Heart right ventricle (tissue), 16 donors: Measurements from ENCODE around the gene PTPRM. TPM values are rescaled to one million over a fixed set of nuclear protein-coding genes. Genes with fewer than 3 reads are reported as not detected.

Experiments
- ATAC-seq, 8 donors: fragments of 200-7000 bp; cut with Tn5 transposase; one replicate each; pipeline ENCODE4 v1.9.1; 2020; ENCODE audit warnings: mild to moderate bottlenecking in 8 of 8, moderate library complexity in 8 of 8, moderate number of reproducible peaks in 1 of 8
- DNase-seq, 2 donors: peaks; one replicate each; pipeline ENCODE4 v3.0.0-alpha.2; 2020
- H3K27ac ChIP-seq, 10 donors: fragments of 200-600 bp; sonication (generic) in 2 of 10; one replicate each; pipeline versions ENCODE4 v1.5.0 to v1.8.0; 2020 to 2022; ENCODE audit warnings: mild to moderate bottlenecking in 3 of 10
- H3K27me3 ChIP-seq, 7 donors: fragments of 200-600 bp; one replicate each; pipeline ENCODE4 v1.8.0; 2021 to 2022; ENCODE audit warnings: mild to moderate bottlenecking in 2 of 7
- H3K36me3 ChIP-seq, 9 donors: fragments of 200-600 bp; sonication (generic) in 1 of 9; one replicate each; pipeline versions ENCODE4 v1.5.0 to v1.8.0; 2020 to 2022; ENCODE audit warnings: mild to moderate bottlenecking in 2 of 9
- H3K4me1 ChIP-seq, 9 donors: fragments of 200-600 bp; sonication (generic) in 1 of 9; one replicate each; pipeline versions ENCODE4 v1.5.0 to v1.8.0; 2020 to 2022; ENCODE audit warnings: mild to moderate bottlenecking in 4 of 9
- H3K4me3 ChIP-seq, 10 donors: fragments of 200-600 bp; sonication (generic) in 2 of 10; one replicate each; pipeline versions ENCODE4 v1.5.0 to v1.8.0; 2020 to 2022; ENCODE audit warnings: mild to moderate bottlenecking in 7 of 10, moderate library complexity in 2 of 10
- H3K9me3 ChIP-seq, 11 donors: fragments of 200-600 bp in 10 of 11; sonication (generic) in 2 of 11; one replicate each; pipeline versions ENCODE4 v1.5.0 to v1.8.0; 2013 to 2022; ENCODE audit warnings: mild to moderate bottlenecking in 2 of 11, control low read depth in 1 of 11, moderate library complexity in 1 of 11
- WGBS, 2 donors: extraction: QIAGEN DNeasy Blood & Tissue Kit; methylation state at CpG; one replicate each; pipeline ENCODE4 v1.1.7; 2013; ENCODE audit warnings: inconsistent platforms in 1 of 2; 5-methylcytosine and 5-hydroxymethylcytosine counted together
- intact Hi-C, 10 donors: fragments of 100-400 bp; cut with DNase I; formaldehyde crosslinking; loops; one replicate each; pipeline versions ENCODE4 v1.11.1 to v1.14.2; 2022
- polyA plus RNA-seq, 2 donors: library from polyadenylated mRNA; stranded (reverse); fragments of 200-250 nt; gene quantifications; one replicate each; pipeline ENCODE4 v1.2.3, GENCODE V29; 2013
- total RNA-seq, 10 donors: library from RNA; stranded (reverse); fragmentation: NEBNext Ultra II Directional in 3 of 10; extraction: Animal tissue kit (Norgen Biotek cat#: 25700) in 3 of 10; gene quantifications; one replicate each; pipeline versions ENCODE4 v1.2.1 to v1.2.4, GENCODE V29; 2021 to 2023
- TF ChIP-seq, protein P1 (sequence below), 9 donors: fragments of 200-600 bp; sonication (generic) in 2 of 9; IDR thresholded peaks; one replicate each; pipeline versions ENCODE4 v1.5.0 to v1.8.0; 2021 to 2022; ENCODE audit warnings: antibody characterized with exemption in 9 of 9, mild to moderate bottlenecking in 5 of 9, moderate library complexity in 1 of 9
- donor health status: Arrhythmogenic right ventricular cardiomyopathy.
- donor health status: ischemic (EF 13 %, LVEDD 7.1; RV severe dilation, severe dysfunction).
- donor health status: healthy with polysubstance abuse.
- donor health status: DM: no; HTN: yes; CAD: no.
- donor health status: DM: no; HTN: no; CAD: no.
- donor health status: ischemic (EF 25% LVEDD 6.9; RV normal size, moderate dysfunction).
- donor health status: ischemic (EF 25% LVEDD 5.7; RV mildly dilated, moderate dysfunction).
- donor health status: healthy.
- donor health status: DM: yes; HTN: yes; CAD: no.
- donor health status: Ischemic cardiomyopathy.
- donor health status: ischemic (EF 35%, LVEDD 5.7; RV mildly dilated, moderate dysfunction).
- donor health status: nonischemic (EF 11% LVEDD 7.7; RV severe dilation, severe dysfunction).
- donor health status: DM: yes; HTN: yes; CAD: no.
- donor health status: PGD.
- donor health status: ischemic (EF 29% LVEDD 5.4; RV normal size, mild dysfunction).
- donor health status: nonischemic (EF 23%, LVEDD 6.1; RV moderate dilation, normal function).

Gene PTPRM
- total and polyA plus RNA-seq, 12 donors = 81.7 to 170 (median 132) TPM

GRCh38 chr18:8241731-8242130, 674.6 kb downstream of the PTPRM start:
- 26 to 72% methylated on average over 1 of the region's 1 CpG for WGBS, 2 donors

GRCh38 chr18:8242151-8242696, 675.1 kb downstream of the PTPRM start:
- Histone ChIP-seq H3K9me3 (no peaks in the 10 kb centered on the region), H3K27me3 (no peaks in the 10 kb centered on the region), H3K27ac (no peak overlapping the region), H3K36me3 (peaks cover 0 to 35% (median 0%) of the 10 kb centered on the region in 9 donors), H3K4me3 (no peak overlapping the region), H3K4me1 (peaks cover 0 to 12% (median 0%) of the 10 kb centered on the region in 9 donors)
- 72 to 75% methylated on average over 1 of the region's 1 CpG for WGBS, 2 donors
- TF ChIP-seq, protein P1, sequence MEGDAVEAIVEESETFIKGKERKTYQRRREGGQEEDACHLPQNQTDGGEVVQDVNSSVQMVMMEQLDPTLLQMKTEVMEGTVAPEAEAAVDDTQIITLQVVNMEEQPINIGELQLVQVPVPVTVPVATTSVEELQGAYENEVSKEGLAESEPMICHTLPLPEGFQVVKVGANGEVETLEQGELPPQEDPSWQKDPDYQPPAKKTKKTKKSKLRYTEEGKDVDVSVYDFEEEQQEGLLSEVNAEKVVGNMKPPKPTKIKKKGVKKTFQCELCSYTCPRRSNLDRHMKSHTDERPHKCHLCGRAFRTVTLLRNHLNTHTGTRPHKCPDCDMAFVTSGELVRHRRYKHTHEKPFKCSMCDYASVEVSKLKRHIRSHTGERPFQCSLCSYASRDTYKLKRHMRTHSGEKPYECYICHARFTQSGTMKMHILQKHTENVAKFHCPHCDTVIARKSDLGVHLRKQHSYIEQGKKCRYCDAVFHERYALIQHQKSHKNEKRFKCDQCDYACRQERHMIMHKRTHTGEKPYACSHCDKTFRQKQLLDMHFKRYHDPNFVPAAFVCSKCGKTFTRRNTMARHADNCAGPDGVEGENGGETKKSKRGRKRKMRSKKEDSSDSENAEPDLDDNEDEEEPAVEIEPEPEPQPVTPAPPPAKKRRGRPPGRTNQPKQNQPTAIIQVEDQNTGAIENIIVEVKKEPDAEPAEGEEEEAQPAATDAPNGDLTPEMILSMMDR (IDR thresholded peaks at IDR 0.05) = no peak
- DNase-seq = no peak
- ATAC-seq = no peak
- intact Hi-C loops = loop anchor here in 2 of 10 donors (5.0 to 10.0 kb wide), 2 partner anchors 57 to 870 kb away; no protein-coding TSS in a partner anchor

More at GRCh38 chr18:8241731-8242130, 674.6 kb downstream of the PTPRM start:
- no peak overlapping the region for H3K27ac ChIP-seq
- no peaks in the 10 kb centered on the region for H3K27me3 ChIP-seq
- H3K9me3 ChIP-seq = no peaks in the 10 kb centered on the region
- peaks cover 0 to 31% (median 0%) of the 10 kb centered on the region in 9 donors for H3K36me3 ChIP-seq
- peaks cover 0 to 12% (median 0%) of the 10 kb centered on the region in 9 donors for H3K4me1 ChIP-seq
- TF ChIP-seq, protein P1 (IDR thresholded peaks at IDR 0.05) = no peak
- no peak for ATAC-seq
- no peak overlapping the region for H3K4me3 ChIP-seq
- DNase-seq = no peak
- intact Hi-C loops = loop anchor here in 2 of 10 donors (5.0 to 10.0 kb wide), 2 partner anchors 57 to 869 kb away; no protein-coding TSS in a partner anchor

DNA sequence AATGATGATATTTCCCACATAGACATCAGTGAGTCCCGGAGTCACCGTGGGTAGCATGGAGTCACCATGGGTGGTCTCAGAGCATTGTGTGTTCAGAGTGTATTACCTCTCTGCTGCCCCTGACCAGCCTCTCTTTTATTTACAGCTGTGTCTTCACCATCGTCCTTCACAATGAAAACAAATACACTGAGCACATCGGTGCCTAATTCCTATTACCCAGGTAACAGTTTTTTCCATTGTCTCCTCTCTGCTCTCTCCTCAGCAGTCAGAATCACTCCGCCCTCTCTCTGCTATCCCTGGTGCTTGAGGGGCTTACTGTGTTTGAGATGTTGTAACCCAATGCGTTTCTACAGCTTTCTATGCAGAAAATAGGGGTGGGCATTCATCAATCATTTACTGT, 680.6 kb downstream of the PTPRM start:
- Histone ChIP-seq H3K9me3 (no peaks in the 10 kb centered on the region), H3K36me3 (peaks cover 0 to 77% (median 0%) of the 10 kb centered on the region in 9 donors), H3K4me1 (peaks cover 0 to 8% (median 0%) of the 10 kb centered on the region in 9 donors), H3K27me3 (no peaks in the 10 kb centered on the region), H3K4me3 (no peak overlapping the region), H3K27ac (no peak overlapping the region)
- DNase-seq (no peak), ATAC-seq (no peak)
- intact Hi-C loops = loop anchor here in 1 of 10 donors (10.0 kb wide), 1 partner anchor 63 kb away; no protein-coding TSS in a partner anchor
- 84 to 93% methylated on average over 6 of the region's 6 CpGs for WGBS, 2 donors
- TF ChIP-seq, protein P1 (IDR thresholded peaks at IDR 0.05) = no peak

DNA sequence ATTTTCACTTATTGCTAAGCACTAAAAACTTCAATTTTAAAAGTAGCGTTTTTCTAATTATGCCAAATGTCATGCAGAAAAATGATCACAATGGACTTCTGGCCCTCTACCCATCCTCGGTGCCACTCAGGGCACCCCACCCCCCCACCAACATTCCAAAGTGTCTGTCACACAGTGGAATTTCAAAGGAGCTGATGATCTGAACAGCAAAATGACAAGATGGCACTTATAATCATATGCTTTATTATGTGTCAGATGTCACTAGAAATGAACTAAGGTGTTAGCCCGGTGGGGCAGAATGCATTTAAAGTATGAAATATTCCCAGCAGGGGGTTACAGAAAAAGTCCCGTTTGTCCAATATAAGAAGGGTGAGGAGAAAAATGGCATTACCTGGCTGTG, 681.5 kb downstream of the PTPRM start:
- DNase-seq = no peak
- WGBS, 2 donors = 81 to 90% methylated on average over 4 of the region's 4 CpGs
- no peak for ATAC-seq
- intact Hi-C loops = loop anchor here in 1 of 10 donors (10.0 kb wide), 1 partner anchor 64 kb away; no protein-coding TSS in a partner anchor
- H3K4me3 ChIP-seq = no peak overlapping the region
- H3K9me3 ChIP-seq = no peaks in the 10 kb centered on the region
- no peak overlapping the region for H3K27ac ChIP-seq
- H3K27me3 ChIP-seq = no peaks in the 10 kb centered on the region
- TF ChIP-seq, protein P1 (IDR thresholded peaks at IDR 0.05) = no peak
- H3K4me1 ChIP-seq = peaks cover 0 to 15% (median 0%) of the 10 kb centered on the region in 9 donors
- peaks cover 0 to 84% (median 0%) of the 10 kb centered on the region in 9 donors for H3K36me3 ChIP-seq
